PFSK-1 (cell line): Measurements from ENCODE around the gene TOX3.

Experiments used
- FOXP2 ChIP-seq: optimal IDR thresholded peaks from 2 replicates; pipeline ENCODE3; 2011; ENCODE audit warnings: borderline replicate concordance, control low read depth, inconsistent platforms; ENCODE audit not compliant: insufficient read depth; ENCODE audit errors: extremely low read length, extremely low read depth
- POLR2AphosphoS5 ChIP-seq: IDR thresholded peaks from 2 replicates; pipeline ENCODE4 v1.6.1; 2012; ENCODE audit warnings: low read depth, mild to moderate bottlenecking, control low read depth, low read length, moderate library complexity
- SIN3A ChIP-seq: IDR thresholded peaks from 2 replicates; pipeline ENCODE4 v1.6.1; 2012; ENCODE audit warnings: mild to moderate bottlenecking, low read length, moderate library complexity, borderline replicate concordance; ENCODE audit not compliant: insufficient read depth
- TF ChIP-seq, protein P1 (sequence below), 2 experiments: IDR thresholded peaks; 2 replicates each; pipeline versions ENCODE4 v1.6.1 to v1.8.0; 2011 to 2012; ENCODE audit warnings: low read depth in 2 of 2, low read length in 2 of 2, control low read depth in 1 of 2, inconsistent platforms in 1 of 2, mild to moderate bottlenecking in 1 of 2, moderate library complexity in 1 of 2; ENCODE audit not compliant: insufficient read depth in 1 of 2

DNA sequence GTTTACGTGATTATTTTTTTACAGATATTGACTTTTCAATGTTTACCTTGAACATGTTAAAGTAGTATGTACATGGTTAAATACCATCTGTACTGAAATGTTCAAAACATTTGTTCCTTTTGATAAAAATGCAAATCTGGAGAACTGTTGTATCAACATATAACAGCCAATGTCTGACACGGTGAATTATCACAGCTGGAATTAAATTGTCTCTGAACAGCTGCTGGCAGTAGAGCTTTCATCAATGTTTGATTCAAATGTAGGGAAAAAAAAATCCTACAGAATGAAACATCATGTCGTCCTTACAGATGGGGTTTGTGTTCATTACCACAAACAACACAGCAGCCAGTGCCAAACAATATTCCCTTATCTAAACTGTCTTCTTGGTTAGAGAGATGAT lies 79.9 kb downstream of the TOX3 start:
- TF ChIP-seq SIN3A (no peak), FOXP2 (no peak), POLR2AphosphoS5 (no peak)
- TF ChIP-seq, protein P1, sequence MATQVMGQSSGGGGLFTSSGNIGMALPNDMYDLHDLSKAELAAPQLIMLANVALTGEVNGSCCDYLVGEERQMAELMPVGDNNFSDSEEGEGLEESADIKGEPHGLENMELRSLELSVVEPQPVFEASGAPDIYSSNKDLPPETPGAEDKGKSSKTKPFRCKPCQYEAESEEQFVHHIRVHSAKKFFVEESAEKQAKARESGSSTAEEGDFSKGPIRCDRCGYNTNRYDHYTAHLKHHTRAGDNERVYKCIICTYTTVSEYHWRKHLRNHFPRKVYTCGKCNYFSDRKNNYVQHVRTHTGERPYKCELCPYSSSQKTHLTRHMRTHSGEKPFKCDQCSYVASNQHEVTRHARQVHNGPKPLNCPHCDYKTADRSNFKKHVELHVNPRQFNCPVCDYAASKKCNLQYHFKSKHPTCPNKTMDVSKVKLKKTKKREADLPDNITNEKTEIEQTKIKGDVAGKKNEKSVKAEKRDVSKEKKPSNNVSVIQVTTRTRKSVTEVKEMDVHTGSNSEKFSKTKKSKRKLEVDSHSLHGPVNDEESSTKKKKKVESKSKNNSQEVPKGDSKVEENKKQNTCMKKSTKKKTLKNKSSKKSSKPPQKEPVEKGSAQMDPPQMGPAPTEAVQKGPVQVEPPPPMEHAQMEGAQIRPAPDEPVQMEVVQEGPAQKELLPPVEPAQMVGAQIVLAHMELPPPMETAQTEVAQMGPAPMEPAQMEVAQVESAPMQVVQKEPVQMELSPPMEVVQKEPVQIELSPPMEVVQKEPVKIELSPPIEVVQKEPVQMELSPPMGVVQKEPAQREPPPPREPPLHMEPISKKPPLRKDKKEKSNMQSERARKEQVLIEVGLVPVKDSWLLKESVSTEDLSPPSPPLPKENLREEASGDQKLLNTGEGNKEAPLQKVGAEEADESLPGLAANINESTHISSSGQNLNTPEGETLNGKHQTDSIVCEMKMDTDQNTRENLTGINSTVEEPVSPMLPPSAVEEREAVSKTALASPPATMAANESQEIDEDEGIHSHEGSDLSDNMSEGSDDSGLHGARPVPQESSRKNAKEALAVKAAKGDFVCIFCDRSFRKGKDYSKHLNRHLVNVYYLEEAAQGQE (IDR thresholded peaks at IDR 0.05; ENCODE audit: insufficient read depth in 1 of 2, low read depth in 2 of 2, low read length in 2 of 2) = no peak
